ENCODE results near the gene PATL1. TPM values are rescaled to one million over a fixed set of nuclear protein-coding genes. Genes with fewer than 3 reads are reported as not detected.
A peak's percentile ranks its signal among the peaks of the same experiment; 100 is the strongest.

Gene PATL1
- total and polyA plus RNA-seq, 8 donors: 4.5 to 12.9 (median 7.2) TPM

DNA sequence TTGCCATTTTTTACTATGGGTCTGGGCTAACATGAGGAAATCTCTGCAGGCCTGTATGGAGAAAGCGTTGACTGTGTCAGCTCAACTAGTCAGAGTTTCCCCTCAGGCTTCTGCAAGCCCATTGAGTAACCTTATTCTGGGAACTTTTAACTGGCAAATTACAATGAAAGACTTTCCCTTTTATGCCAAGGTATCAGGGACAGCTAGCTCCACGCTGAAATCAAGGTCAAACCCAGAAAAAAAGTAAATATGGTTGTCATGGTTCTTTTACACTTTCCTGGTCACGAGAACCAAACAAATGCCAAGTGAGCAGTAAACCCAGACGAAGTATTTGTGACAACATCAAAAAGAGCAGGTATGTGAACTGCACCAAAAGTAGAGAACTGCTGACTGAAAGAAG lies 67.0 kb downstream of the PATL1 start:
- peaks cover 23 to 64% (median 50%) of the 10 kb centered on the region in 3 donors for H3K36me3 ChIP-seq
- DNase-seq (peak in 3 of 6 donors; percentile 29 to 42 (median 35)), FAIRE-seq (no peak), ATAC-seq (peak; percentile 86 to 94 (median 88))
- H3K27ac ChIP-seq: peak overlapping the region; percentile 43 to 90 (median 68)
- intact Hi-C loops (cut with DNase I): no loop called here
- 13 to 17% methylated on average over 4 of the region's 4 CpGs for WGBS, 2 donors
- H3K4me1 ChIP-seq: peaks cover 16 to 36% (median 23%) of the 10 kb centered on the region in 3 donors
- H3K27me3 ChIP-seq: no peaks in the 10 kb centered on the region
- no peaks in the 10 kb centered on the region for H3K9me3 ChIP-seq
- no peak for TF ChIP-seq CTCF (IDR thresholded peaks at IDR 0.05)
- no peak overlapping the region for H3K4me3 ChIP-seq

DNA sequence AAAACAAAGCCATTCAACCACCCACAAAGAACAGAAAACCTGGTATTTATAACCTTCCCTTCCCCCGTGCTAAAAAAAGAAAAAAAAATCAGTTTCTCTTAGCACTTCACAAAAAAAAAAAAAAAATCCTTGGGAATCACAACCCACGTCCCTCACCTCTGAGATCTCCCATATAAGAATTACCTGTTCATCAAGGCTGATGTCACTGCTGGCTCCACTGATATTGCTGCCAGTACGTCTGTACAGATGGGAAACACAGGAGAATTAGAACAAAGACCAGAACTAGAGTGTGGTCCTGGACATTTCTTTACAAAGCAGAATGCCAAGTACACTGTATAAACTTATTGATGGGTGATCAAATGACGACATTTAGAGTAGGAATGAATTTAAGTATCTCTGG lies 68.2 kb downstream of the PATL1 start:
- FAIRE-seq: no peak

GRCh38 chr11:59600234-59600633 lies 68.6 kb downstream of the PATL1 start:
- DNase-seq: no peak
- Histone ChIP-seq H3K9me3 (no peaks in the 10 kb centered on the region), H3K4me1 (peaks cover 16 to 36% (median 23%) of the 10 kb centered on the region in 3 donors), H3K4me3 (no peak overlapping the region), H3K27me3 (no peaks in the 10 kb centered on the region), H3K27ac (no peak overlapping the region), H3K36me3 (peaks cover 23 to 67% (median 36%) of the 10 kb centered on the region in 3 donors)
- intact Hi-C loops (cut with DNase I): no loop called here
- 67 to 78% methylated on average over 2 of the region's 2 CpGs for WGBS, 2 donors
- no peak for ATAC-seq
- no peak for FAIRE-seq
- TF ChIP-seq CTCF (IDR thresholded peaks at IDR 0.05): no peak

More for the DNA sequence above, 68.2 kb downstream of the PATL1 start:
- no peak overlapping the region for H3K4me3 ChIP-seq
- 64 to 71% methylated on average over 4 of the region's 4 CpGs for WGBS, 2 donors
- ATAC-seq (no peak), DNase-seq (no peak)
- H3K27me3 ChIP-seq: no peaks in the 10 kb centered on the region
- peaks cover 16 to 36% (median 23%) of the 10 kb centered on the region in 3 donors for H3K4me1 ChIP-seq
- intact Hi-C loops (cut with DNase I): no loop called here
- no peak for TF ChIP-seq CTCF (IDR thresholded peaks at IDR 0.05)
- H3K9me3 ChIP-seq: no peaks in the 10 kb centered on the region
- peak overlapping the region in 1 of 4 donors; percentile 90 for H3K27ac ChIP-seq
- peaks cover 23 to 64% (median 40%) of the 10 kb centered on the region in 3 donors for H3K36me3 ChIP-seq

- Histone ChIP-seq H3K27me3 (no peaks in the 10 kb centered on the region), H3K27ac (no peak overlapping the region), H3K4me1 (peaks cover 16 to 36% (median 23%) of the 10 kb centered on the region in 3 donors), H3K9me3 (no peaks in the 10 kb centered on the region), H3K4me3 (no peak overlapping the region), H3K36me3 (peaks cover 23 to 78% (median 40%) of the 10 kb centered on the region in 3 donors)
- WGBS, 2 donors: 91 to 92% methylated on average over 1 of the region's 1 CpG
- FAIRE-seq: no peak
- intact Hi-C loops (cut with DNase I): no loop called here
- no peak for TF ChIP-seq CTCF (IDR thresholded peaks at IDR 0.05)
- DNase-seq: no peak
- ATAC-seq: no peak
These were observed 69.9 kb downstream of the PATL1 start for GRCh38 chr11:59598961-59599360.

Small RNAs within 50 kb of the gene (microRNA-seq; reads per million reads assigned to microRNA genes)
- 0.29 to 0.39 reads per million in 2 donors for gene MIR3162

Other genes starting within 250 kb of the PATL1 start
- not detected for gene OR5A2, start 242.6 kb downstream of the PATL1 start, total RNA-seq
- gene OR5A2, start 242.6 kb downstream of the PATL1 start, polyA plus RNA-seq: under 1 TPM in 1 of 2 donors, not detected in 1; under 0.01 TPM
- not detected for gene OR5A1, start 232.6 kb downstream of the PATL1 start, total RNA-seq
- gene OR5A1, start 232.6 kb downstream of the PATL1 start, polyA plus RNA-seq: not detected
- not detected for gene OR4D6, start 212.1 kb downstream of the PATL1 start, total RNA-seq
- not detected for gene OR4D6, start 212.1 kb downstream of the PATL1 start, polyA plus RNA-seq
- gene OR4D10, start 195.7 kb downstream of the PATL1 start, total RNA-seq: not detected
- gene OR4D10, start 195.7 kb downstream of the PATL1 start, polyA plus RNA-seq: not detected
- gene OR4D11, start 165.5 kb downstream of the PATL1 start, total RNA-seq: not detected
- not detected for gene OR4D11, start 165.5 kb downstream of the PATL1 start, polyA plus RNA-seq
- not detected for gene OR4D9, start 157.5 kb downstream of the PATL1 start, total RNA-seq
- gene OR4D9, start 157.5 kb downstream of the PATL1 start, polyA plus RNA-seq: not detected
- 10 to 100 TPM; 32.8 to 39.7 (median 35.8) TPM for gene OSBP, start 53.3 kb downstream of the PATL1 start, total RNA-seq
- 10 to 100 TPM; 12.4 to 23.5 TPM for gene OSBP, start 53.3 kb downstream of the PATL1 start, polyA plus RNA-seq
- not detected for gene OR10V1, start 44.8 kb upstream of the PATL1 start, total RNA-seq
- not detected for gene OR10V1, start 44.8 kb upstream of the PATL1 start, polyA plus RNA-seq
- gene STX3, start 86.3 kb upstream of the PATL1 start, total RNA-seq: 10 to 100 TPM; 12.1 to 21.5 (median 15.3) TPM
- gene STX3, start 86.3 kb upstream of the PATL1 start, polyA plus RNA-seq: 10 to 100 TPM; 12.9 to 20.5 TPM
- 10 to 100 TPM; 17.0 to 23.4 (median 19.6) TPM for gene MRPL16, start 141.7 kb upstream of the PATL1 start, total RNA-seq
- 10 to 100 TPM; 30.3 to 36.6 TPM for gene MRPL16, start 141.7 kb upstream of the PATL1 start, polyA plus RNA-seq
- 1 to 10 TPM in 1 of 6 donors, under 1 TPM in 2, not detected in 3; 0.55 to 2.1 (median 0.61) TPM for gene CBLIF, start 176.5 kb upstream of the PATL1 start, total RNA-seq
- under 1 TPM in 1 of 2 donors, not detected in 1; 0.05 TPM for gene CBLIF, start 176.5 kb upstream of the PATL1 start, polyA plus RNA-seq
- gene TCN1, start 197.4 kb upstream of the PATL1 start, total RNA-seq: 10 to 100 TPM in 3 of 6 donors, 1 to 10 TPM in 3; 3.1 to 52.2 (median 9.6) TPM
- under 1 TPM; 0.11 to 0.80 TPM for gene TCN1, start 197.4 kb upstream of the PATL1 start, polyA plus RNA-seq
- not detected for gene OOSP3, start 209.7 kb upstream of the PATL1 start, total RNA-seq
- gene OOSP3, start 209.7 kb upstream of the PATL1 start, polyA plus RNA-seq: not detected

Measured in pancreas (tissue), 10 donors.